ENCODE data around the gene MESP2. TPM values are rescaled to one million over a fixed set of nuclear protein-coding genes. Genes with fewer than 3 reads are reported as not detected.
A peak's percentile ranks its signal among the peaks of the same experiment; 100 is the strongest.

Gene MESP2
- total RNA-seq, 1 experiment from 2014 or later: not detected

GRCh38 chr15:89777073-89777751 is 1.1 kb downstream of the MESP2 start:
- TF ChIP-seq CTCF (IDR thresholded peaks at IDR 0.05; ENCODE audit: unreplicated experiment): no peak
- DNase-seq (ENCODE audit: unreplicated experiment): no peak
- BruUV-seq (replicated peaks): no TSS peak
- no peaks in the 10 kb centered on the region for H3K36me3 Mint-ChIP-seq (ENCODE audit: insufficient read depth, unreplicated experiment)
- intact Hi-C loops (cut with micrococcal nuclease): no loop called here
- H3K27ac Mint-ChIP-seq (ENCODE audit: low read depth, unreplicated experiment): no peak overlapping the region
- H3K27me3 Mint-ChIP-seq (ENCODE audit: insufficient read depth, unreplicated experiment): no peaks in the 10 kb centered on the region
- H3K4me3 Mint-ChIP-seq (ENCODE audit: unreplicated experiment): no peak overlapping the region
- ChIA-PET POLR2A (no interaction called here), CTCF (interaction anchor here (0.5 to 1.2 kb wide), 4 partner anchors 16 to 1242 kb away, joined by 3 to 5 read pairs (median 4); no protein-coding TSS in a partner anchor)
- peaks cover 18% of the 10 kb centered on the region for H3K4me1 Mint-ChIP-seq (ENCODE audit: insufficient read depth, unreplicated experiment)
- no peaks in the 10 kb centered on the region for H3K9me3 Mint-ChIP-seq (ENCODE audit: unreplicated experiment)

GRCh38 chr15:89777782-89778380 is 1.7 kb downstream of the MESP2 start:
- TF ChIP-seq CTCF (IDR thresholded peaks at IDR 0.05; ENCODE audit: unreplicated experiment): no peak
- Mint-ChIP-seq H3K4me1 (ENCODE audit: insufficient read depth, unreplicated experiment) (peaks cover 21% of the 10 kb centered on the region), H3K9me3 (ENCODE audit: unreplicated experiment) (no peaks in the 10 kb centered on the region), H3K36me3 (ENCODE audit: insufficient read depth, unreplicated experiment) (peaks cover 2% of the 10 kb centered on the region), H3K27me3 (ENCODE audit: insufficient read depth, unreplicated experiment) (no peaks in the 10 kb centered on the region), H3K27ac (ENCODE audit: low read depth, unreplicated experiment) (no peak overlapping the region), H3K4me3 (ENCODE audit: unreplicated experiment) (no peak overlapping the region)
- ChIA-PET POLR2A (no interaction called here), CTCF (interaction anchor here (0.6 to 1.2 kb wide), 4 partner anchors 17 to 309 kb away, joined by 3 to 5 read pairs (median 4); no protein-coding TSS in a partner anchor)
- DNase-seq (ENCODE audit: unreplicated experiment): no peak
- intact Hi-C loops (cut with micrococcal nuclease): no loop called here
- BruUV-seq (replicated peaks): no TSS peak

- Mint-ChIP-seq H3K27ac (ENCODE audit: low read depth, unreplicated experiment) (no peak overlapping the region), H3K27me3 (ENCODE audit: insufficient read depth, unreplicated experiment) (no peaks in the 10 kb centered on the region), H3K4me3 (ENCODE audit: unreplicated experiment) (no peak overlapping the region), H3K9me3 (ENCODE audit: unreplicated experiment) (no peaks in the 10 kb centered on the region), H3K4me1 (ENCODE audit: insufficient read depth, unreplicated experiment) (peaks cover 21% of the 10 kb centered on the region), H3K36me3 (ENCODE audit: insufficient read depth, unreplicated experiment) (peaks cover 6% of the 10 kb centered on the region)
- ChIA-PET CTCF (interaction anchor here (0.6 kb wide), 1 partner anchor 192 kb away, joined by 3 read pairs; no protein-coding TSS in a partner anchor), POLR2A (interaction anchor here (0.6 to 0.7 kb wide), 2 partner anchors 27 to 1800 kb away, joined by 3 to 4 read pairs; no protein-coding TSS in a partner anchor)
- BruUV-seq (replicated peaks): no TSS peak
- intact Hi-C loops (cut with micrococcal nuclease): no loop called here
- DNase-seq (ENCODE audit: unreplicated experiment): no peak
- no peak for TF ChIP-seq CTCF (IDR thresholded peaks at IDR 0.05; ENCODE audit: unreplicated experiment)
These were observed 2.7 kb downstream of the MESP2 start for GRCh38 chr15:89778861-89779260.

- H3K4me3 Mint-ChIP-seq (ENCODE audit: unreplicated experiment): no peak overlapping the region
- peak; percentile 21 for DNase-seq (ENCODE audit: unreplicated experiment)
- TF ChIP-seq CTCF (IDR thresholded peaks at IDR 0.05; ENCODE audit: unreplicated experiment): no peak
- H3K27me3 Mint-ChIP-seq (ENCODE audit: insufficient read depth, unreplicated experiment): no peaks in the 10 kb centered on the region
- H3K9me3 Mint-ChIP-seq (ENCODE audit: unreplicated experiment): no peaks in the 10 kb centered on the region
- intact Hi-C loops (cut with micrococcal nuclease): no loop called here
- peaks cover 20% of the 10 kb centered on the region for H3K4me1 Mint-ChIP-seq (ENCODE audit: insufficient read depth, unreplicated experiment)
- peak overlapping the region; percentile 55 for H3K27ac Mint-ChIP-seq (ENCODE audit: low read depth, unreplicated experiment)
- CTCF ChIA-PET: interaction anchor here (0.6 to 5.3 kb wide), 6 partner anchors 20 to 108 kb away, joined by 3 to 28 read pairs (median 4); no protein-coding TSS in a partner anchor
- peaks cover 22% of the 10 kb centered on the region for H3K36me3 Mint-ChIP-seq (ENCODE audit: insufficient read depth, unreplicated experiment)
- BruUV-seq (replicated peaks): no TSS peak
- POLR2A ChIA-PET: interaction anchor here (0.7 to 4.3 kb wide), 3 partner anchors 32 to 57 kb away, joined by 4 to 22 read pairs (median 14); no protein-coding TSS in a partner anchor
These were observed 4.5 kb downstream of the MESP2 start for GRCh38 chr15:89780601-89781000.
